ELR (cell line): Measurements from ENCODE around the gene TUBGCP6.
A peak's percentile ranks its signal among the peaks of the same experiment; 100 is the strongest.
"Not testable (repeated sequence)": the region's sequence is repeated elsewhere in the genome, so short reads cannot be mapped to it uniquely, and the experiment has no call there.

Source experiments
- DNase-seq: peaks from one replicate; pipeline ENCODE4 v3.0.0-alpha.2; 2015; ENCODE audit warnings: low read depth

The TUBGCP6 gene

GRCh38 chr22:50209893-50210292, 34.9 kb downstream of the TUBGCP6 start:
- DNase-seq, result peak; percentile 72

- no peak for DNase-seq
These were observed 35.6 kb downstream of the TUBGCP6 start for GRCh38 chr22:50208939-50209892.

GRCh38 chr22:50208430-50208938, 36.3 kb downstream of the TUBGCP6 start:
- DNase-seq, result no peak

GRCh38 chr22:50207383-50208140, 37.3 kb downstream of the TUBGCP6 start:
- no peak for DNase-seq

GRCh38 chr22:50206599-50206998, 38.2 kb downstream of the TUBGCP6 start:
- DNase-seq, result peak; percentile 49

- no peak for DNase-seq
These were observed 38.8 kb downstream of the TUBGCP6 start for GRCh38 chr22:50205781-50206569.

GRCh38 chr22:50204998-50205397, 39.8 kb downstream of the TUBGCP6 start:
- DNase-seq, result not testable (repeated sequence)

GRCh38 chr22:50204571-50204970, 40.3 kb downstream of the TUBGCP6 start:
- no peak for DNase-seq

GRCh38 chr22:50203288-50203687, 41.5 kb downstream of the TUBGCP6 start:
- DNase-seq, result no peak

- no peak for DNase-seq
These were observed 42.6 kb downstream of the TUBGCP6 start for GRCh38 chr22:50202130-50202666.

- peak; percentile 39 for DNase-seq
These were observed 43.4 kb downstream of the TUBGCP6 start for GRCh38 chr22:50201191-50202129.

GRCh38 chr22:50200461-50201190, 44.2 kb downstream of the TUBGCP6 start, which contains the start of gene SELENOO:
Gene SELENOO (plus strand): TSS chr22:50201011. CDS start chr22:50201037, 26 bp downstream.
- DNase-seq, result peak; percentile 90

- peak; percentile 45 for DNase-seq
These were observed 44.9 kb downstream of the TUBGCP6 start for GRCh38 chr22:50199829-50200460.

GRCh38 chr22:50199251-50199721, 45.5 kb downstream of the TUBGCP6 start:
- no peak for DNase-seq

GRCh38 chr22:50198624-50199017, 46.2 kb downstream of the TUBGCP6 start:
- no peak for DNase-seq

- no peak for DNase-seq
These were observed 46.8 kb downstream of the TUBGCP6 start for GRCh38 chr22:50197856-50198623.

GRCh38 chr22:50197000-50197800, 47.6 kb downstream of the TUBGCP6 start:
- DNase-seq, result no peak
